IPS-NIHi7 (cell line): Measurements from ENCODE around the gene MYL6B.
A peak's percentile ranks its signal among the peaks of the same experiment; 100 is the strongest.
"Not testable (repeated sequence)": the region's sequence is repeated elsewhere in the genome, so short reads cannot be mapped to it uniquely, and the experiment has no call there.

Experiments
- DNase-seq: peaks from one replicate; pipeline ENCODE4 v3.0.0; 2012; ENCODE audit warnings: mixed read lengths; ENCODE audit errors: extremely low spot score

Gene MYL6B

GRCh38 chr12:56152756-56153677 lies 630 bp downstream of the MYL6B start:
- DNase-seq = no peak

- DNase-seq = no peak
These were observed 1.3 kb downstream of the MYL6B start for GRCh38 chr12:56153678-56154065.

GRCh38 chr12:56154246-56154771 lies 1.9 kb downstream of the MYL6B start:
- no peak for DNase-seq

- no peak for DNase-seq
These were observed 2.4 kb downstream of the MYL6B start for GRCh38 chr12:56154818-56155217.

- DNase-seq = no peak
These were observed 3.0 kb downstream of the MYL6B start for GRCh38 chr12:56155256-56155845.

GRCh38 chr12:56156464-56157200 lies 4.2 kb downstream of the MYL6B start:
- DNase-seq = not testable (repeated sequence)

- DNase-seq = peak; percentile 35
These were observed 5.0 kb downstream of the MYL6B start for GRCh38 chr12:56157201-56158028.

- peak; percentile 91 for DNase-seq
These were observed 5.9 kb downstream of the MYL6B start, which contains the start of gene MYL6 for GRCh38 chr12:56158029-56158925. MYL6 (plus strand) TSS chr12:56158359; CDS start chr12:56158402, 43 bp downstream.

- DNase-seq = peak; percentile 72
These were observed 6.6 kb downstream of the MYL6B start for GRCh38 chr12:56158926-56159461.

- DNase-seq = no peak
These were observed 7.2 kb downstream of the MYL6B start for GRCh38 chr12:56159482-56160192.

GRCh38 chr12:56160193-56160763 lies 7.9 kb downstream of the MYL6B start:
- DNase-seq = no peak

GRCh38 chr12:56160894-56161689 lies 8.7 kb downstream of the MYL6B start:
- no peak for DNase-seq

GRCh38 chr12:56161690-56162351 lies 9.4 kb downstream of the MYL6B start:
- no peak for DNase-seq

- DNase-seq = no peak
These were observed 10.3 kb downstream of the MYL6B start for GRCh38 chr12:56162468-56163290.

GRCh38 chr12:56163533-56164344 lies 11.4 kb downstream of the MYL6B start:
- DNase-seq = no peak

- DNase-seq = no peak
These were observed 11.9 kb downstream of the MYL6B start for GRCh38 chr12:56164345-56164729.
